ENCODE results near the gene TTLL3.

- peak; percentile 82 for TF ChIP-seq POLR2A (IDR thresholded peaks at IDR 0.05; ENCODE audit: extremely low read depth, insufficient read length)
- TF ChIP-seq, protein P1, sequence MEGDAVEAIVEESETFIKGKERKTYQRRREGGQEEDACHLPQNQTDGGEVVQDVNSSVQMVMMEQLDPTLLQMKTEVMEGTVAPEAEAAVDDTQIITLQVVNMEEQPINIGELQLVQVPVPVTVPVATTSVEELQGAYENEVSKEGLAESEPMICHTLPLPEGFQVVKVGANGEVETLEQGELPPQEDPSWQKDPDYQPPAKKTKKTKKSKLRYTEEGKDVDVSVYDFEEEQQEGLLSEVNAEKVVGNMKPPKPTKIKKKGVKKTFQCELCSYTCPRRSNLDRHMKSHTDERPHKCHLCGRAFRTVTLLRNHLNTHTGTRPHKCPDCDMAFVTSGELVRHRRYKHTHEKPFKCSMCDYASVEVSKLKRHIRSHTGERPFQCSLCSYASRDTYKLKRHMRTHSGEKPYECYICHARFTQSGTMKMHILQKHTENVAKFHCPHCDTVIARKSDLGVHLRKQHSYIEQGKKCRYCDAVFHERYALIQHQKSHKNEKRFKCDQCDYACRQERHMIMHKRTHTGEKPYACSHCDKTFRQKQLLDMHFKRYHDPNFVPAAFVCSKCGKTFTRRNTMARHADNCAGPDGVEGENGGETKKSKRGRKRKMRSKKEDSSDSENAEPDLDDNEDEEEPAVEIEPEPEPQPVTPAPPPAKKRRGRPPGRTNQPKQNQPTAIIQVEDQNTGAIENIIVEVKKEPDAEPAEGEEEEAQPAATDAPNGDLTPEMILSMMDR (IDR thresholded peaks at IDR 0.05; ENCODE audit: low read depth, low read length) = no peak
- TF ChIP-seq MYC (IDR thresholded peaks at IDR 0.05; ENCODE audit: low read depth, low read length) = no peak; the same call in none of the 2 replicates
These were observed 33.8 kb downstream of the TTLL3 start, which contains the start of gene RPUSD3 for GRCh38 chr3:9843715-9844438.

Data from NB4 (cell line).